ENCODE data around the gene TSPAN9.

The TSPAN9 gene

DNA sequence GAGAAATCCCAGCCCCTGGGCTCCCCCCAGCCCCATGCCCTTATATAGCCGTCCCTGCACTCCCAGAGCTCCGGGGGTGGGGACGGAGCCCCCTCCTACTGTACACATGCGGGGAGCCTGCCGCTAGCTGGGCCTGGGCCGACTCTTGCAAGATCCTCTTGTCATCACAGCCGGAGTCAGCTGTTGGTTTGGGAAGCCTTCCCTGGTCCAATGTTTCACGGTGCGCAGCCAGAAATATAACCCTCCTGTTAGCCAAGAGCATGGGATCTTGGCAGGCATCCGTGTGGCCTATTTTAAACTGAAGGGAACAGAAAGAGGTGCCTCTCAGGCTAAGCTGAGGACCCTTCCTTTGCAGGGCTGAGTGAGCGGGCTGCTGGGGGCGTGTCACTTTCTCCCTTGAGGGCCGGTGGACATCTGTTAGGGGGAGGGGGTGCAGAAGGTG lies 175.3 kb downstream of the TSPAN9 start:
- no peak for DNase-seq

DNA sequence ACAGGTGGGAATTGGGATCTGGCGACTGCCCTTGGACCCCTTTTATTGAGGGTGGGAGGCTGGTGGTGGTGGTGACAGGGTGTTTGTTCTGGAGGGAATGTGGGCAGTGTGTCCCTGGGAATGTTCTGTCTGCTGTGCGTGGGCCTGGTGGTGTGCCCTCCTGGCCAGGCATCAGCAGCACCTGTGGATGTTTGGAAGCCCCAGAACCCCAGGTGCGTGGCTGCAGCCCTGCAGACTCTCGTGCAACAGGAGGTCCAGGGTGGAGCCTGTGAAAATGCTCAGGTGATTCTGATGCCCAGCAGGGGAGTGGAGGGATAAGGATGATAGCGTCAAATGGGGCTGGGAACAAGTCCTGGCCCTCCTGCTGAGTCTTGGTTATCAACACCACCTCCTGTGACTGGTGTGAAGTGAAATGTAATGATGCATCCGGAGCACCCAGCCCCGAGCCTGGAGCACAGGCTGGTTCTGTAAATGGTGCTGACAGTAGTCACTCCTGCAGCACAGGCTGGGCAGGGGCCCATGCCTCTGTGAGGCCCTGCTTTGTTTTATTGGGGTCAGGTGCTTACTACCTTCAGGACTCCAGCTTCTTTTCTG lies 176.6 kb downstream of the TSPAN9 start:
- no peak for DNase-seq

DNA sequence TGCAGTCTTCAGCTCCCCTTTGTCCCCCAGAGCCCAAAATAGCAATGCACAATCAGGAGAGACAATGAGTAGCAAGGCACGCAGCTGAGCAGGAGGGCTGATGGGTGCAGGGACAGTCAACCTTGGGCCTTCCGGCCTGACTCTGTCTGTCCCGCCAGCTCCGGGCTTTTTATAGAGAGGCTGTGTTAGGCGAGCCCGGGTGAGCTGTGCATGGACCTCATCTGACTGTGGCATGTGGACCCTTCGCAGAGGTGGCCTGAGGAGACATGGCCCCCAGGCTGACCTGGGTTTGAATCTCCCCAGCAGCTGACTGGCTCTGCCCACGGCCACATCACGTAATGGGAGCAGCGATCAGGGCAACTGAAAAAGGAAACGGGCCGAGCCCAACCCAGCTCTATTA lies 177.9 kb downstream of the TSPAN9 start:
- no peak for DNase-seq

DNA sequence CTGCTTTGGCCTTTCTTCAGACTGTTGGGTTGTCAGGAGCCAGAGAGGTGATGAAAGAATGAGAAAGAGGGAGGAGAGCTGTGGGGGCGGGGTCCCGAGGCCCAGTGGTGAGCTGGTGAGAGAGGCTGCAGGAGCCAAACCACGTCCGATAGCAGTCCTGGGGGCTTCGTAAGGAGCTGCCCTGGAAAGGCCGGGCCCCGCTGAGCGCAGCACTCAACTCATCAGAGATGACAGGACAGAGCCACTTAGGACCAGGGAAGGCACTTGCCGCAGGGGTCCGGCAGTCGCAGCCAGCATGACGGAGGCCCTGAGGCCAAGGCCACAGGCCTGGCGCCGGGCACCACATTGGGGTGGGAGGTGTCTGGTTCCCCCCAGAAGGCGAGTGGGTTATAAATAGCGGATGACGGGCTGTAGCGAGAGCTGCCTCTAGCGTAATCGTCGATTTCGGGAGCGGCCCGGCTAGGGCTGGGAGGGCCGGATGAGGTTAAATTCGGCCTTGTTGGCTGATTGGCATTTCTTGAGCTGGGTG lies 179.0 kb downstream of the TSPAN9 start:
- DNase-seq, result no peak

DNA sequence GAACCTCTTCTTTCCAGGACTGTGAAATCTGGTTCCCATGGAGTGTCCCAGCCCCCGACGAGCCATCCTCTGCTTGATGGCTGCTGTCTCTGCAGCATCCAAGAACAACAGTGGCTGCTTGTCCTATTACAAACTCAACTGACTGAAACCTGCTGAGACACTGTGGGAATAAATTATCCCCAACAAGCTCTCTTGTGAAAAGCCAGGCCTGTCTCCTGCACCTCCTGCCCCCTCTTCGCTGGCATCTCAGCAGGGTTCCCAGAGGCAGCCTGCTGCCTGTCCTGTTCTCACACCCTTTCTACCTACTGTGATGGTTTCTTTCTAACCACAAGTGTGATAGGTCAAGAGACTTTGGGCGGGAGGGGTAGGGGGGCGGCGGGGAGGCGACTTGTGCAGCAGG lies 180.2 kb downstream of the TSPAN9 start:
- no peak for DNase-seq

DNA sequence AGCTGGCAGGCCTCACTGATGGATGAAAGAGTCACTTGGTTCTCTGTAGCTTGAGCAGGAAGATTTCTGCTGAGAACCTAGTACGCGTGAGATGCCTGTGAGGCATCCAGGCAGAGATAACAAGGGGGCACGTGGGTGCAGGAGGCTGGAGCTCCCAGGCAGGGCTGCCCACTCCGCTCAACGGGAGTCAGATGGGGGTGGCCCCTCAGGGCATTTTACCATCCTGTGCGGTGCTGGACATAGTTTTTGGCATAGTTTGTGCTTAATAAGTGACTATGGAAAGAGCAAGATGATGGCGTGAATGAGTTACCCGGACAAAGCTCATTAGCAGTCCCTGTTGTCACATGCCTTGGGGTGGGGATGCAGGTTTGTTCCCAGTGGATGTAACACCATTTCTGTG lies 182.8 kb downstream of the TSPAN9 start:
- DNase-seq, result no peak

DNA sequence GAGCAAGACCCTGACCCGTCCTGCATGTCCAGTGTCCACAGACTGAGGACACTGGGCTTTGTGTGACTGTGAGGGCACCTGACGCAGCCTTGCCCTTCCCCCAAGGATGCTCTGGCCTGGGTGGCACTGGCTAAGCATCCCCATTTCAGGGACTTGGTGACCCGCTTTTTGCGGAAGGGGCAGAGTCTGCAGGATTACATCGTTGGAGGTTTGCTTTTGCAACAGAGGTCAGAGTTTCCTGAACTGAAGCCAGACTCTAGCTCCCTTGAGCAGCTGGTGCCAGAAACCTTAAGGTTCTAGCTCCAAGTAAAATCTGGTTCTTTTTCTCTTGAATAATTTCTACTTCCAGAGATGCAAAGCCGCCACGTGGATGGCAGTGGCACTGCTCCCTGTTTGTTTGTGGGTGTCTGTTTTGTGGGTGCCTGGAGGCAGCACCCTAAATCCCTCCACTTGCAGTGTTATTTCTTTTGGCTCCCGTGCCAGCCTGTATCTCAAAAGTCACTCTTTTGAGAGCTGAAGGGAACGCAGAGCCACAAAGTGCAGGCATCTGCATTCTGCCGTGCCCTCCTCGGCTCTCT lies 184.7 kb downstream of the TSPAN9 start:
- DNase-seq, result peak in 3 of 4 experiments; percentile 7 to 12 (median 12)

DNA sequence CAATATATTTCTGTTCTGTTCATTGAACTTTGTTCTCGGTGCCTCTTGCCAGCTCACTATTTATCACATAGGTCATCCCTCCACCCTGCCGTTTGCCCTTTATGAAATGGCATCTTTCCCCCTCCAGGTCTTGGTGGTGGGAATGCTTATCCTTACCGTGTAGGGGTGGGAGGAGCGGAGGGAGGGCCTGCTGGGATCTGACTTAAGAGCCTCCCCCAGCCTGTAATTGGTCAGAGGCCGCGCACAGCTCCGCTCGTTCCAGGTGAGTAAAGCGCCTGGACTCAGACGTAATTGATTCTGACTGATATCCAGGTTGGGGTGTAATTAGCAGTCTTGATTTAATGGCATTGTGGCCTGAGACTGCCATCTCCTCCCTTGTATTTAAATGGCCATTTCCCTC lies 185.3 kb downstream of the TSPAN9 start:
- DNase-seq, result no peak

DNA sequence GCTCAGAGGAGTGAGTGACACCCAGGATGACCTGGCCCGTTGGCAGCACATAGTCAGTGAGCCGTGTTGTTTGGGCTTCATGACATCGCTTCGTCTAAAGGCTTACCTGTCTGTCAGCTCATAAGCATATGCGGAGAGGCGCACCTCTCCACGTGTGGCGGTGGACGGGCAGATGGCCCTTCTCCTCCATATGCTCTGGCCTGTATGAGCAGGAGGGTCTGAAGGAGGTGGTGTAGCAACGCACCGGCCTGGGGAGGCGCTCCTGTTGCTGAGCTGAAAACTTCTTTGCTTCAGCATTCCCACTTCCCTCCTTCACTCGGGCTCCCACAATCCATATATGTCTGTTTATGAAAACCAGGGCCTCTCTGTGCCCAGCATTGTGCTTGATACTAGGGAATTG lies 186.1 kb downstream of the TSPAN9 start:
- DNase-seq, result no peak

DNA sequence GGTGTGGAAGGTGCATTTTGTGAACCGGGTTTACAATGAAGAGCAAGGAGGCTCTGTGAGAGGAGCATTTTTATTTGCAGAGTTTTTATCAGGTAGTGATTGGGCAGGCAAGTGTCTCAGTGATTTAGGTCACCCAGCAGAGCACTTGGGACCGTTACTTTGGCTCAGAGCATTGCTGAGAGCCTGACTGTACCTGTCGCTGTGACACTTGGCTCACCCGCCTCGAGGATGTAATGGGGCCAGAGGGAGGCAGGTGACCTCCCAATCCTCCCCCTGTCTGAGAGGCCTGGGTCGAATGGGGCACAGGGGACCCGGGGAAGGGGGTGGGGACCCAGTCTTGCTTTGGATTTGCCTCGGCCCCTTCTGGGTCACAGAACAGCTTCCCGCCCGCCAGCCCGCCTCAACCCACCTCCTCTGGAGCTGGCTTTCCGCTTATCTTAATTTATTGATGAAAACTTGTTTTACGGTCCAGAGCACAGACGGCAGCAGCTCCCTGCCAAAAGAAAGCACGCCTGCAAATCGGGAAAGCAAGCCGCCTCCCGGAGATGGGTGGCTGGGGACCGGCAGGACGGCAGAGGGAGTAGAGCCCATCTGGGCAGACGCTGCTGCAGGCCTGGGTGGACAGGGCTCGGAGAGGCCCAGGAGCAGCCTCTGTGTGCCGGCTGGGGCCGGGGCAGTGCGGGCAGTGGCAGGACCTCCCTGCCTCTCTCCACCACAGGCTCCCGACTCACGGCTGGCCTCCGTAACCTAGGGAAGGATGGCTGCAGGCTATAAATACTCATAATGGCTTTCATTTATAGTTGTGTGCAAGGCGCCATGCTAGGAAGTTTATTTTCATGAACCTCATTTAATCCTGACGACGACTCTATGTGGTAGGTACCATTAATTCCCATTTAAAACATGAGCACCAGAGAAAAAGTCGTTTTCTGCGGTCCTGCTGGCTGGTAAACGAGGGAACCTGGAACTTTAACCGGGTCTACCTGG lies 187.1 kb downstream of the TSPAN9 start:
- no peak for DNase-seq

DNA sequence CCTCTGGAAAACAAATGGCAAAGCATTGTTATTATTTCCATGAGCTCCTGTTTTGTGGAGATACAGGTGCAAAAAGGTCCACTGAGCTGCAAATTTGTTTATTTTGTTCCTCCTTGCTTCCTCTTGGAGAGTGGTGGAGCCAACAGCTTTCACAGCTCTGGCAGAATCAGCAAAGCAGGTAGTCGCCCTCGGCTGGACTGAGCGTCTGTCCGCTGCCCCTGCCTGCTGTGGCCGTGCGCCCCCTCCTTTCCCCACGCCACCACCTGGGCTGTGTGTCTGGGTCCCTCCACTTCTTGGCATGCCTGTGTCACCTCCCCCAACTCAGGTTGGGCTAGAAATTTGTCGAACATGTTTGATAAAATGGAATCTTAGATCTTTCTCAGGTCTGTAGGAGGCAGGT lies 188.2 kb downstream of the TSPAN9 start:
- DNase-seq, result no peak

DNA sequence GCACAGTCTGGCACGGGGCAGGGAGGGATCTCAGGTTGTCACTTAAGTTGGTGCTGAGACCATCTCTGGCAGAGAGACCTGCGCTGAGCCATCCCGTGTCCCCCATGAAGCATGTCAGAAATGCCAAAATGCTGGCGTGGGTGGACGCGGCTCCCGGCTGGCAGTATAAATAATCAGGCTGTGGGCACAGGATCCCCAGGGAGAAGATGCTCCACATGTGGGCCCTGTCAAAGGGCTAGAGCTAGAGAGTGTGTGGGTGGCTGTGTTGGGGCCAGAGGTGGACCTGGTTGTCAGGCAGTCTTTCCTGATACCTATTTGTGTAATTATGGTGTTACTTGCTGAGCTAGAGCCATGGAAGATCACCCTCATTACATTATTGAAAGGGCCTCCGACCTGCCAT lies 189.5 kb downstream of the TSPAN9 start:
- DNase-seq, result no peak

DNA sequence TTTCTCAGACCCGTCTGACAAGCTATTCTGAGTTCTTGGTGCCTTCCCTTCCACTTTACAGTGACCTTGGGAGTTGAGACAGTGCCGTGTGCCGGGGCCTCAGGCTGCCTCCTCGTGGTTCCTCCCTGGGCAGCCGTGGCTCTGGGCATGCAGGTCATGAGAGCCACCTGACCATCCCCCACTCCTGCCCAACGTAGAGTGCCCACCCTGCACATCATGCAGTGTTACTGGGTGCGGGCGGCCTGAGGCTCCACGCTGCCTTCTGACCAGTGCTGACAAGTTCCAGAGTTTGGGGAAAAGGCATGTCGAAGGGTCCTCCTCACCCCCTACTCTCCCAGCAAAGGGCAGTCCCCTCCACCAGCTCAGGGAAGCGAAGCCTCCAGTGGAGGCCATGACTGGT lies 190.5 kb downstream of the TSPAN9 start:
- no peak for DNase-seq

DNA sequence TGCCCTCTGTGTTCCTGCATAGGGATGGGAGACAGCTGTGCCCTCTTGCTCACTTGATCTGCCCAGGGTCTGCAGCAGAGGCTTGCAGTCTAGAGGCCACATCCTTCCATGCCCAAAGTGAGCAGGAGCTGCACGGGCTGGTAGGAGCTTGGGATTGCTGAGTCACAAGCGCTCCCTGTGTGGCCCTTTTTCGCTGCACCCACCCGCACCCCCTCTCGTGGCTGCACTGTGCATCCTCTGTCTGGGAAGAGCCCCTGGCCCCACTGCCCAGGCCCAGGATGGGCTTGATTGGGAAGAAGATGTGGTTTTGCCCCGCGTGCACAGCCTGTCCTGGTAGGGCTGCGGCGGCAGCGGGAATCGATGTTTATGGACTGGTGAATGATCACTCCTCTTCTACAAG lies 192.4 kb downstream of the TSPAN9 start:
- DNase-seq, result no peak

DNA sequence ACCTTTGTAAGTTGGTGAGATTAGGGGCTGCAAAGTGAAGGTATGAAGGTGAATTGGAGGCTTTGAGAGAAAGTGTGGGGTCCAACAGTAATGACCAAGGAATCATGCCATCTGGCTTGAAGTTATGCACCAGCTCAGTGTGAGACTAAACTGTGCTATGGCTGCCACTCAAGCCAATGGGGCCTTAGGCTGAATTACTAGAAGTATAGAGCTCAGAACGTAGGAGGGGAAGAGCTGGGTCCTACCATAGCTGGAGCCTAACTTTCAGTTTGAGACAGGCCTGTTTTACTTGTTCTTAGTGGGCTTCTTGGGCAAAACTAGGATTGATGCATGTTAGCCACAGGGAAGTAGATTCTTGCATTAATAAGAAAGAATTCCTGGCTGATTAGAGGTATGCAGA lies 194.0 kb downstream of the TSPAN9 start:
- no peak for DNase-seq

DNA sequence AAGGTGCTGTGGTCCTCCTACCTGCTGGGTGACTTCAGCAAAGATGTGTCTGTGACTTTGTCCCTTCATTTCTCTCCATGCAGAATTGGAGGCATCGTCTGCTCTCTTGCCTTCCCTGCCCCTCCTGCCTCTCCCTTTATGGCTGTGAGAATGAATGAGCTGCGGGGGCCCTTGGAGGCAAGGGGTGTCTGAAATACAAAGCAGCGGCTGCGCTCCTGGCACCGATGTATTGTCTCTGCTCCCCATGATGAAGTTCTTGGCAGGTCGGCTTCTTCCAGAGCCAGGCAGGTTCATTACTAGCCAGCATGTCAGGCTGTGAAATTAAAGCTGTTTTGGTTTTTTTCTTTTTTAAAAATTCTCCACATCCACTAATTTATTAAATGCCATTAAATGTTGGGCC lies 194.5 kb downstream of the TSPAN9 start:
- no peak for DNase-seq

DNA sequence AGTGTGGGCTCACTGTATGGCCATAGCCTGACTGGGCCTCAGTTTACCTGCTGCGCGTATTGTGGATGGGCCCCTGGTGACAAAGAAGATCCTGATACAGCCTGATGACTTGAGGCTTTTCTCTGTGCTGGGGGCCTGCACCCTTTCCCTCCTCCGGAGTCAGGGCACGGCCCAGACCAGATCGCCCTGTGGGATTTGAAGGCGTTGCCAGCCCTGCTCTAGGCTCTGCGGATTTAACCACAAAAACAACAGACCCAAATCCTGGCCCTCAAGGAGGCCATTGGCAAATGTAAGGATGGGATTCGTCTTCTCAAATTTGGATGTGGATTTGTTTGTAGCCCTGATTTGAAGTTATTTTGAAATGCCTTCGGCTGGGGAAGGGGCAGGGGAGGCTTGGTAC lies 195.8 kb downstream of the TSPAN9 start:
- DNase-seq, result no peak

DNA sequence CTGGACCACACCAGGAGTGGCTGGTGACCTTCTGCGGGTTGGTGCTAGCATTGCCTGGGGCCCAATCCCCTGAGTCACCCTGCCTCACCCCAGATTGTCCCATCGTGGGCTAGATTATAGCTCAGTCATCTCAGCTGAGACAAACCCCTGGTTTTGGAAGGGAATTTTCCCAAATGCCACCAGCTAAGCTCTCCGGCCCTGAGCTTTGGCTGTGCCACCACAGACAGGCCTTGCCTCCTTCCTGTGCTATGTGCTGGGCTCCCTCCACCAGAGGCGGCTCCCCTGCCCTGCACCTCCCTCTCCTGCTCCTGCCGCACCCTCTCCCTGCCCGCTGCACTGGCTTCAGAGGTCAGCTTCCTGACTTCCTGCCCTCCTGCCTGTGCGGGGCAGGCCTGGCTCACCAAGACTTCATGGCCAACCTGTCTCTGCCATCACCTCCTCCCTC lies 196.3 kb downstream of the TSPAN9 start:
- no peak for DNase-seq

DNA sequence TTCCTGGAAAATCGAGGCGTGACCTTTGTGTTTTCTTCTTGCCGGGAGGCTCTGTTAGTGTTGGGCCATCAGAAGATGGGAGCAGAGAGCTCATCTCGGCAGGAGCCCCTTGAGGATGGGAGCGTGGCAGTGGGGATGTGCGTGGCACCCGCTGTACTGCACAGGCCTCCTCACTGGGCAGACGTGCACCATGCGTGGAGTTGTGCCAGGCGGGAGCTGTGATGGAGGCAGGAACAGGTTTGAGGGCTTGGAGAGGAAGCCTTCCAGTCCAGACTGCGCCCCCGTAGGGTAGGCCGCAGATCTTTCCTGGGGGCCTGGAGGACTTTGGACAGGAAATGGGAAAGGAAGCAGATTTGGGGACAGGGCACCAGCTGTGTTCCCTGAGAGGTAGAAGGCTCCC lies 197.5 kb downstream of the TSPAN9 start:
- DNase-seq, result no peak

DNA sequence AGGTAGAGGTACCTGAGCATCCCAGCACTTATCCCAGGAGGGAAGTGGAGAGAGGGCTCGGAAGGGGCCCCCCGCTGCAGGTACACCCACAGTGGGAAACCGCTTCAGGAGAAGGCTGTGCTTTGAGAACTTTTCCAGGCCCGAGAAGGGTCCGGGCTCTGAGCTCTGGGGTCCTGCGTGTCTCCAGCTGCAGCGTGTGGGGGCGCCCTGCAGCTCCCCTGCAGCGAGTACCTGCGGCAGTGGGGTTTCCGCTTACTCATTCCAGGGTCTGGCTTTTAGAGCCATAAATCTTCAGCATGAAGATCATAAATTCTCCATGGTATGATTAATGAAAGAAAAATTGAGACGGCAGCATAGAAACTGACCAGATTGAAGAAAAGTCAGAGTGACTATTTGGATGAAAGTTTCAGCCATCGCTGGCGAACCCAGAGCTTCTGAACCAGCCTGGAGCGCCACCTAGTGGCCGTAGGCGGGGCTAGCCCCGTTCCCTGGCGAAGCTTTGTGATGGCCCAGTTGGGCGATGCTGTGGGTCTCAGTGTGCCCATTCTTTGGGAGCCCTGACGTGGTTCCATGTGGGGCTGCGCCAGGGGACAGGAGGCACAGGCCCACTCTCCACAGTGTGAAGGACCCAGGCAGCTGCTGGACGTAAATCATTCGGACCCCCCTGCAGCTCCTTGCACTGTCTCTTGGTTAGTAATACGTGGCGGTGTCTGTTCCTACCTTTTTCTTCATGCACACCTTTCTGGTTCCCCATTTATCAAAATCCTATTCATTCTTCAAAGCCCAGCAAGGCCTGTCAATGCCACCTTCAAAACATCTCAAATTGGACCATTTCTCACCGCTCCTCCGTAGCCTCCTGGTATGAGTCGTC lies 198.2 kb downstream of the TSPAN9 start:
- DNase-seq, result peak; percentile 72 to 89 (median 87)

DNA sequence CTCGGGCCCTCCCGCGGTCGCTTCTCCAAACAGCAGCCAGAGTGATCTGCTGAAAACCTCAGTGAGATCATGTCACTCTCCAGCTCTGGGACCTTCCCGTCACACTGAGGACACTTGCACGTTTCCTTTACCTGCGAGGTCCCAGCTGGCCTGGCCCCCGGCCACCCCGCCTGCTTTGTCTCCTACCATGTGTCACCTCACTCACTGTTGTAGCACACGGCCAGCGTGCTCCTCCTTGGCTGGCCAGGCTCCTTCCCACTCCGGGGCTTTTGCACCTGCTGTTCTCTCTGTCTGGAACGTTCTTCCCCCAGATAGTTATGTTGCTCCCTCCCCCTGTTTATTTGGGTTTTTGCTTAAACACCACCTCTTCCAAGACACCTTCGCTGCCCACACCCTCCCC lies 199.0 kb downstream of the TSPAN9 start:
- DNase-seq, result no peak

DNA sequence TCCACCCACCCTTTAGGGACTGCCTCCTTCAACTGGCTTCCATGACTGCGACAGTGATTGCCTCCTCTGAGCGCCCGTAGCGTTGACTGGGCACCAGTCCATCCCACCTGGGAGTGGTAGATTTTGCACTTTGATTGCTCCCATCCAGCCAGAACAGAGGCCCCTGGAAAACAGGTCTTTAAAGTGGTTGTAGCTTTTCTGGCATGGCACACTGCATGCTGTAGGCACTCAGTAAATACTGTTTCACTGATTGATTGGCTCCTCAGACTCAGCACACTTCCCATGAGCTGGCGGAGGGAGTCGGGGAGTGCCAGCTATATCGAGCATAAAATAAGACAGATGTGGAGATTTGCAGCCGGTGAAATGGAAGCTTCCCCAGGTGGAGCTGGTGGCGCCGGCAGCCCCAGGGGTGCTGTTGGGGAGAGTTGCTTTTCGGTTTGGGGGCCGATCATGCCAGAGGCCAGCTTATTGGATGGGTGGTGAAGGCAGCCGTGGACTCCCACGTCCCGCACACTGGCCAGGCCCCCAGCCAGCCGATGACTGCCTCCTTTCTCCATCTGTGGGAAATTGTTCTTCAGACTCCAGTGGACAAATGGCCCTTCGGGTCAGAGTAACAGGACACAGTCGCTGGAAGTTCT lies 200.2 kb downstream of the TSPAN9 start:
- DNase-seq, result no peak
